HG03520 (cell line): Measurements from ENCODE around the gene SNX24.

ENCODE experiments used
- ATAC-seq: cut with Tn5 transposase; IDR thresholded peaks from one replicate; pipeline ENCODE4 v1.9.1; 2021; ENCODE audit warnings: mild to moderate bottlenecking, moderate library complexity; ENCODE audit not compliant: unreplicated experiment

Gene SNX24

DNA sequence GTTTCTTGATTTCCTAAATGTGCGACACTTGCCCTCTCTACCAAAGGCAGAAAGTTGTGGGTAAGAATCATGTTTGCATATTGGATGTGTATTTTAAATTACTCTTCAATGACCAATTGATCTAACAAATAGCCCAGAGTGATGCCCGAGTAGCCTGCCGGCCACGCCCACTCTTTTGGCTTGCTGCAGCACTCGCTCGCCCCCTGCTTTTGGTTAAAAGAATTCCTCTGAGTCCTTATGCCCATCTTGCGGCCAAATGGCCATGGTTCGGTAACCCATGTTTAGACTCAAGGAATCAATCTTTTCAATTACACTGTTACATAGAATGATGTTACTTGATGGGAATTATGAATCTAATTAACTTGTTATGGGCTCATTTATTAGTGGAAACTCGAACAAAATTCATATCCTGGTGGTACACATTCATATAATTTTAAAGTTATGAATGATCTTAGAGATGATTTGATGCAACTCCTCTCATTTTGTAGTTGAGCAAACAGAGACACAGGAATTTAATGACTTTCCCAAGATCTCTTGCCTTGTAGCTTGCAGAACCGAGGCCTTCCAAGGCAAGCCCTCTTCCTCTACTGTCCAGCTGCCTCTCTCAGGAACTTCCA is 154.6 kb downstream of the SNX24 start:
- peak; percentile 92 for ATAC-seq

DNA sequence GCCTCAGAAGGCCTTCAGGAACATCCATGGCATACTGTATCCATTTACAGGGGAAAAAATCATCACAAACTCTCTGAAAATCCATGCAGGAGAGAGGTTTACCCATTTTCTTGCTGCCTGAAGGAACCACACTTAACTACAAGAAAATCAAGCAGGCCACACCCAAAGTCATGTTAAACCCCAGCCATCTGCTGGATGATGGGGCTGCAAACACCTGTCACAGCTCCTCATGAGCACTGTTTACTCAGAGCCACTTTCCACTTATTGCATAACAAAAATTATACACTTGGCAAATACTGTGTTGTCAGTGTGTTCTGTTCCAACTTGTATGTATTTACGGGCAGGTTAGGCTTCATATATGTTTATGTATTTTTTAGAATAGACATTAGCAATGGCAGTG is 155.3 kb downstream of the SNX24 start:
- no peak for ATAC-seq

DNA sequence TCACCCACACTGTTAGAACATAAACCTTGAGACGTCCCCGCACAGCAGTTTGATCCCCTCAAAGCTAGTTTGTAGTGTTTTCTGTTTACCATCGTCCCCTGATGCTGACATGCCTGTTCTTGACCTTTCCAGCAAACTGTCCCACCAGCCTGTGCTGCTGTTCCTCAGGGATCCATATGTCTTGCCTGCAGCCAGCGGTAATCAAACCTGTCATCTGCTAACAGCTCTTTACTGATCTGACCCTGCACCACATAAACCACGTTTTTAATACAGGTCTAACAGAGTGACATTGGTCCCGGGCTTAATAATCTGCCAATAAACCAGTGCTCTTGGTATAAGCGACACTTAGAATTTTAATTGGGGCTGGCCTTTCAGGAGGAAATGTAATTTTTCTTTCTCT is 156.4 kb downstream of the SNX24 start:
- no peak for ATAC-seq

DNA sequence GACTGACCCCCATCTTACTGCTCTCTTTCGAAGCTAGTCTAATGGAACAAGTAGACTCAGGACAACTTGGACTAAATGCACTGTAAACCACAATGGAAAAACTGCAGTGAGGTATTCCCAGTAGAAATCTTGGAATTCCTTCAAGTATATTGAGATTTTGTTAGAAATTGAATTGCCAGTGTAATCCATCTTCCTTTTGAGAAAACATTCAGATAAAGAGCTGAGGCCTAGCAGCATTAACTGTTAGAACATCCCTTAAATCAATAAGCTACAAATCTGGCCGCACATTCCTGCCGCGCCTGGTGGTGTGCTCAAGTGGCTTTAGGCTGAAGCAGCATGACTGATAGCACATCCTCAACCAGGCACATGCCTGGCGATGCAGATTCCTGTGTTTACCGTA is 161.8 kb downstream of the SNX24 start:
- ATAC-seq, result no peak

DNA sequence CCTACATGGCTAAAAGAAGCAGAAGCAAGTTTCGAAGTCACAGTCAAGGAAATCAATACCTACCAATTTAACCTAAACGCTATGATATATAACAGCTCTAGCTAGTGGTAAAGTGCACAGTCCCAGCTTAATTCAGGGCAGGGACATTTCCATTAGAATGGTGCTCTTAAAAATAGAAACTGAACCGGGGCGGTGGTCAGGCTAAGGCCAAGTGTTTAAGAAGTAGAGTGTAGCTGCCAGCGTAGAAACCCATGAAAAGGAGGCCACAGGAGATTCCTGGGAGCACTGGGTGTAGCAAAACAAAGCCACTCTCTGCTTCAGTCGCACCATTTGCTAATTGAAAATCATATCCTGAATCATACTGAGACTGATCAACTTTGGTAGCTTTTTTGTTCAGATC is 162.3 kb downstream of the SNX24 start:
- no peak for ATAC-seq

DNA sequence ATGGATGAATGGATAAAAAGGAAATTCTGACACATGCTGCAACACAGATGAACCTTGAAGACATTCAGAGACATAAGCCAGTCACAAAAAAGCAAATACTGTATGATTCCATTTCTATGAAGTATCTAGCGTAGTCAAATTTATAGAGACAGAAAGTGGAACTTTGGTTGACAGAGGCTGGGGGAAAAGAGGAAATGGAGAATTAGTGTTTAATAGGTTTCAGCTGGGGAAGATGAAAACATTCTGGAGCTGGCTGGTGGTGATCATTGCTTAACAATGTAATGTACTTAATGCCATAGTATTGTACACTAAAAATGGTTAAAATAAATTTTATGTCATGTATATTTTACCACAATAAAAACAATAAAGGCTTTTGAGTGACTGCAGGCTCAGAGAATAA is 166.9 kb downstream of the SNX24 start:
- no peak for ATAC-seq

DNA sequence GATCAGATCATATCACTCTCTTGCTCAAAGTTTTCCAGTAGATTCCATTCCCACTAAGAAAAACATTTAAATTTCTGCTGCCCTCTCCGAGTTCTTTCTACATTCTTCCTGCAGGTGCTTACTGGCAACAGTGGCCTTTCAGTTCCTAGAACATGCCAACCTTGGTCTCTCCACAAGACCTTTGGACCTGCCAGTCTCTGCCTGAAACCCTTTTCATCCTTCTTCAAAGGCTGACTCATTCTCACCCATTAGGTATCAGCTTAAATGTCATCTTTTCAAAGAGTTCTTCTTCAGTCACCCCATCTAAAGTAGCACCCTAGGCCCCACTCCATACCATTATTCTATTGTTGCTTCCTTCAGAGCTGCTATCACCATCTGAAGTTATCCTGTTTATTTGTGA is 169.3 kb downstream of the SNX24 start:
- ATAC-seq, result no peak

DNA sequence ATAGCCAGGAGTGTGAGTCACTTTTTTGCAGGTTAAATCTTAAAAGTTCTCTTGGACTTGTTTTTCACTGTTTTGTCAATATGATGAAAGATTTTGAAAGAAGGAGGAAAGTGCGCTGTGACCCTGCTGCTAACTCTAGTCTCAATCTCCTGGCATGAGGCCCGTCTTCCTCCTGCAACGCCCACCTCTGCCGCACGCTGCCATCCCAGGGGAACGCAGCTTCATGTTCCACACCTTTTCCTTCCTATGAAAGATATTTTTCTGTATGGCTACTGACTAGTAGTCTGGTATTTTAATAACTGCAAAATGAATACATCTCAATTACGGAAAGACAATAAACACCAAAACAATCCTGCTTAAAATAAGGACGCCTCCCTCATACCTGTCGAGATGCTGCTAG is 182.8 kb downstream of the SNX24 start:
- no peak for ATAC-seq

DNA sequence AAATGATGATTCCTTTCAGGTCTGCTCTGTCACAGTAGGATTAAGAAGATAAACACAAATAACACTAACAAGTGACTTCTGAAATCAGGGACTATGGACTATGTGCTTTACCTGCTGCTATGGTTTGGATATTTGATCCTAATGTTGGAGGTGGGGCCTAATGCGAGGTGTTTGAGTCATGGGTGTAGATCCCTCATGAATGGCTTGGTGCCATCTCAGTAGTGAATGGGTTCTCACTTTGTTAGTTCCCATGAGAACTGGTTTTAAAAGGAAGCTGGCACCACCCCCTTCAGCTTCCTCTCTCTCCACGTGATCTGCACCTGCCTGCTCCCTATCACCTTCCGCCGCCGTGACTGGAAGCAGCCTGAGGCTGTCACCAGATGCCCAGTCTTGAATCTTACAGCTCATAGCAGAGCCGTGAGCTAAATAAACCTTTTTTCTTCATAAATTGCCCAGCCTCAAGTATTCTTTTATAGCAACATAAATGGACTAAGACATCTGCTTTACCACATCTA is 187.8 kb downstream of the SNX24 start:
- ATAC-seq, result no peak

DNA sequence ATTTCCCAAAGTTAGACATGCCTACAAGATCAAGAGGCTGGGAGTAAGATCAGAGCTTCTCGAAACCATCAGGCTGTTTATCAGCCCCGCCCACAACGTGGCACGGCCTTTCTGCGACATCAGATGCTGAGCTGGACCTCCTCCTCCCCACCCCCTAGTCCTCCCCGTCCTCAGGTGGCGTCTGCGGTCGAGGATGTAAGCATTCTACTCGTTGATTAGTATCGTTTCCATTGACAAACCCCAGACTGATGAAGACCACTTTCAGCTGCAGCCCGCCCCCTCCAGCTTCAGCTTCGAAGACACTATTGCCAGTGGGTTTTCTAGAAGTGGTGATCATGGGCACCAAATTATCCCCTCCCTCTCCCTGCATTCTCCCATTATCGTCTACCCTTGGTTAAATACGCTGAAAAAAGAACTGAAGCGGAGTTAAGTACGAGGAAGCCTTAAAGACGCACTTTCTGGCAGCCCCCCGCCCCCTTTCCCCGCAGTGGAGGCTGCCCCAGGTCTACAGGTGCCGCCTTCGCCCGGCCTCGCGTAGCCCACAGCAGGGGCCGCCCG is 190.0 kb downstream of the SNX24 start:
- peak; percentile 9 for ATAC-seq

DNA sequence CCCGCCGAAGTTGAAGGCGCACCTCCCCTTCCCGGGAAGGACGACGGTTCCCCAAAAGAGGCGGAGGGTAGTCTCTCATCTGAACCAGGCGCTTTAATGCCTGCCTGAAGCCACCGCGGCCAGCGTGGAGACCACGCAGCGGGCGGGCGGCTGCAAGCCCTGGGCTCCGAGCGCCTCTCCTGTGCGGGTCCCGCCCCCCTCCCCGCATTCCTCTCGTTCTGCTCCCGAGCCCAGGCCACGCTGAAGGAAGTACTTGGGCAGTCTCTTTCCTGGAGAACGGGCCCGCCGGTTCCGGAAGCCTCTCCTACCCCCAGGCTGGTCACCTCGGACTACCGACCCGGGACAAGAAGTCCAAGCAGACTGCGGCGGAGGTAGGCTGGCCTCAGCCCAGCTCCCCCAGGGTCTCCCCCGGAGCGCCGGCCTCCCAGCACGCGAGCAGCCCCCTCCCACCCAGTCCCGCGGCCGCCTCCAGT is 190.5 kb downstream of the SNX24 start:
- peak; percentile 6 for ATAC-seq

DNA sequence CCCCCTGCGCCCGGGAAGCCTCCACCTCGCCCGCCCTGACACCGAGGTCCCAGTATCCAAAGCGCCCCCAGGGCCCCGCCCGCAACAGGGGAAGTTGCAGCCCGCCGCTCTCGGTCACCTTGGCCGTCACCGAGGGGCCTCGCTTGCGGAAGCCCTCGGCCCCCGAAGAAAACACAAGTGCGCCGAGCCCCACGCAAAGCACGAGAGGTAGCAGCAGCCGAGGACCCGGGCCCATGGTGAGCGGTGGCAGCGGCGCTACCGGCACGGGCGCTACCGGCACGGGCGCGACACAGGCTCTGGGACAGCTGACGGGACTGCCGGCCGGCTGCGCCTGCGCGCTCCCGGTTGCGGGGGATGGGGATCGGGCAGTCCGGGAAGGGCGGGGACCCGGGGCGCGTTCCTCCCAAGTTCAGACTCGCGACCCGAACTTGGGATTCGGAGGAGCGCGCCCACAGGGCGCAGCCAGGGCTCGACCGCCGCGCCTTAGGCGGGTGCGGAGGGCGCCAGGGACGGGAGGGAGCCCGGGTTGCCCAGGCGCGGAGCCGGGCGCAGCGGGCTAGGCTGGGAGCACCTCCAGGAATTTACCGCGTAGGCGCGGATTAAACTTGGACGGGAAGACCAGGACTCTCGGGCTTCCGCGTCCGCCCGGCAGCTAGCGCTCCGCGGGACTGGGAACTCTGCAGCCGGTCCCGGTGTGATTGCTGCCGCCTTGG is 191.1 kb downstream of the SNX24 start, which contains the start of gene PPIC:
Gene PPIC (minus strand): TSS at position 335 of the 713 bp plus-strand sequence. CDS start 100 bp downstream, at position 235.
- ATAC-seq, result peak; percentile 42

DNA sequence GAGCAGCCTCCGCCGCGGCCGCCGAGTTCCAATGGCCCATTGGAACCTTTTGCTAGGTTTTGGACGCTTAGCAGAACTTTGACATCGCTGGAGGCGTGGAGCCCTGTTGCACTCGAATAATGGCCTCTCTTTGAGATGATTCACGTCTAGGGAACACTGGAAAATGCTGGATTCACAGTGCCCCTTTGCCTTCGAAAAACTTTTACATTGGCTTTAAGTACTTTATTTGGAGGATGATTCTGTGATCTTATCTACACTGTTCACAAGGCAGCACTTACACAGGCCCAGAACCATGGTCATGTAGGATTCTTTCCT is 191.6 kb downstream of the SNX24 start:
- ATAC-seq, result no peak

DNA sequence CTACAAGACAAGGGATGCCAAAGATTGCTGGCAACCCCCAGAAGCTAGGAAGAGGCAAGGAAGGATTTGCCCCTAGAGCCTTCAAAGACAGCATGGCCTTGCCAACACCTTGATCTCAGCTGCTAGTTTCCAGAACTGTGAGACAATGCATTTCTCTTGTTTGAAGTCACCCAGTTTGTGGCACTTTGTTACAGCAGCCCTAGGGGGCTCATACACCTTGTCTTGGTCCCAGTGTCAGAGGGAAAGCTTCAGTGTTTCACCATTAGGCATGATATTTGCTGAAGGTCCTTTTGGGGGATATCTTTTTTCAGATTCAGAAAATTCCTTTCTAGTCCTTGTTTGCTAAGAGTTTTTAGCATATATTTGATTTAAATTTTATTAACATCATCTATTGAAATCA is 194.3 kb downstream of the SNX24 start:
- ATAC-seq, result no peak

DNA sequence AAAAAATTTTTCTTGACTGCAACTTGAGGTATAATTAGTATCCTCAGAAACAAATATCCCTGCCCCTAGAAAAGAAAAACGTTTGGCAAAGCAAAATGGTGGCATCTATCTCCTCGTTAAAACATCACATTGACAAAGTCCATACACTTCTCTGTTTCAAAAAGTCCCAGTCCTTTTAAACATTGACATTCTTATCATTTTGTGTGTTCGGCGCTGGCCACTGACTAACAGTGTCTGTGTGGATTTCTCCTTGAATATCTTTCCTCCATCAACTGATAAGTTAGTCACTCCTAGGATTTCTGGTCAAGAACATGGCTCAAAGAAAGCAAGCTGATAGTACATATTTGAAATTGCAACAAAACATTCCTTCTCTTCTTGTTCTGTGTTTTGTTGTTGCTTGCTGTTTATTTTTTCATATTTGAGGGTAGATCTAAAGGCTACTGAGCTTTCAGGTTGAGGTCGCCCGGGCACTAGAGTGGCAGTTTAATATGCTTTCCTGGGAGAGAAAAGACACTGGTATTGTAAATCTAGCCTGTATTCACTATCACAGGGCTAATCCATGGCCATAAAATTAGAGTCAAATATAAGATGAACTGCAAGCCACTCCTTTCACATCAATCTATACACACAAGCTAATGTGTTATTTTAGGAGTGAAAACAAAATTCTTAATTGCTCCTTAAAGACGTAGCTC is 199.7 kb downstream of the SNX24 start:
- no peak for ATAC-seq

DNA sequence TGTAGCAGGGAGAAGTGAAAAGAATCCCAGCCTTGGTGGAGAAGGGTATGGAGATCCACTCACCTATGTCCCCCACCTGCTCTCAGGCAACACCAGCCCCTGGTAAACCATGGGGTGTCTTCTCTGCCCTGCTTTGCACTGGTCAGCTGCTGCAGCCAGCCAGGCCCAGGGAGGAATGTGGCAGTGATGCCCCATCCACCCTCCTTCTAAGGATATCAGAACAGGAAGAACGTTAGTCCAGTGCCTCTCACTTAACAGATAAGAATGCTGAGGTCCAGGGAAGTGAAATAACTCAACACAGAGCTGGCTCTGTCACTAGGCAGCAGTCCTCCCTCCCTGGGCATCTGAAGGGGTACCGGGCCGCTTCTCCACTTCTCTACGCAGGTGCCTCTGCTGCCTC is 200.8 kb downstream of the SNX24 start:
- ATAC-seq, result no peak

DNA sequence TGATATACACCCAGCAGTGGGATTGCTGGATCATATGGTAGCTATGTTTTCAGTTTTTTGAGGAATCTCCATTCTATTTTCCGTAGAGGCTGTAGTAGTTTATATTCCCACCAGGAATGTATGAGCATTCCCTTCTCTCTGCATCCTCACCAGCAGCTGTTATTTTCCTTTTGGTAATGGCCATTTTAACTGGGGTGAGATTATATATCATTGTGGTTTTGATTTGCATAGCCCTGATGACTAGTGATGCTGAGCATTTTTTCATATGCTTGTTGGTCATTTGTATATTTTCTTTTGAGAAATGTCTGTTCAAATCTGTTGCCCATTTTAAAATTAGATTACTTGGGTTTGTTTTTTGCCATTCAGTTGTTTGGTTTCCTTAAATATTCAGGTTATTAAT is 202.3 kb downstream of the SNX24 start:
- no peak for ATAC-seq

DNA sequence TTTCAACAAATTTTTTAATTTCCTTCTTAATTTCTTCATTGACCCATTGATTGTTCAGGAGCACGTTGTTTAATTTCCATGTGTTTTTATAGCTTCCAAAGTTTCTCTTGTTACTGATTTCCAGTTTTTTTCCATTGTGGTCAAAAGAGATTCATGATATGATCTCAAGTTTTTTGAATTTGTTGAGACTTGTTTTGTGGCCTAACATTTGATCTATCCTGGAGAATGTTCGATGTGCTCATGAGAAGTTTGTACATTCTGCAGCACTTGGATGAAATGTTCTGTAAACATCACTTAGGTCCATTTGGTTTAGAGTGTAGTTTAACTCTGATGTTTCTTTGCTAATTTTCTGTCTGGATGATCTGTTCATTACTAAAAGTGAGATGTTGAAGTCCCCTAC is 205.8 kb downstream of the SNX24 start:
- no peak for ATAC-seq
